Central memory CD8-positive, alpha-beta T cell (primary cell): ENCODE measurements around the gene SLC17A8.
"Not testable (repeated sequence)": the region's sequence is repeated elsewhere in the genome, so short reads cannot be mapped to it uniquely, and the experiment has no call there.

Experiments
- ATAC-seq: fragments of 150-1000 bp; cut with Tn5 transposase; replicated peaks from 2 replicates; pipeline ENCODE4 v1.10.0; 2022; ENCODE audit warnings: mild to moderate bottlenecking, moderate FRiP score, moderate number of reproducible peaks; ENCODE audit not compliant: poor library complexity, severe bottlenecking; ENCODE audit errors: extremely low read depth
- DNase-seq, 2 donors: peaks; one replicate each; pipeline ENCODE4 v3.0.0; 2021; ENCODE audit warnings: low spot score in 2 of 2
- H3K27ac Mint-ChIP-seq: one replicate; pipeline ENCODE4 v1.8.0; 2022; ENCODE audit warnings: low read depth, mild to moderate bottlenecking, moderate library complexity, mixed read lengths
- H3K27me3 Mint-ChIP-seq: one replicate; pipeline ENCODE4 v1.8.0; 2022; ENCODE audit warnings: mixed read lengths
- H3K36me3 Mint-ChIP-seq: one replicate; pipeline ENCODE4 v1.8.0; 2022; ENCODE audit warnings: mild to moderate bottlenecking, moderate library complexity, mixed read lengths; ENCODE audit not compliant: insufficient read depth
- H3K4me1 Mint-ChIP-seq: one replicate; pipeline ENCODE4 v1.8.0; 2022; ENCODE audit warnings: mixed read lengths
- H3K4me3 Mint-ChIP-seq: one replicate; pipeline ENCODE4 v1.8.0; 2022; ENCODE audit warnings: mild to moderate bottlenecking, moderate library complexity, mixed read lengths
- H3K9me3 Mint-ChIP-seq: one replicate; pipeline ENCODE4 v1.8.0; 2022; ENCODE audit warnings: mixed read lengths

Gene SLC17A8

DNA sequence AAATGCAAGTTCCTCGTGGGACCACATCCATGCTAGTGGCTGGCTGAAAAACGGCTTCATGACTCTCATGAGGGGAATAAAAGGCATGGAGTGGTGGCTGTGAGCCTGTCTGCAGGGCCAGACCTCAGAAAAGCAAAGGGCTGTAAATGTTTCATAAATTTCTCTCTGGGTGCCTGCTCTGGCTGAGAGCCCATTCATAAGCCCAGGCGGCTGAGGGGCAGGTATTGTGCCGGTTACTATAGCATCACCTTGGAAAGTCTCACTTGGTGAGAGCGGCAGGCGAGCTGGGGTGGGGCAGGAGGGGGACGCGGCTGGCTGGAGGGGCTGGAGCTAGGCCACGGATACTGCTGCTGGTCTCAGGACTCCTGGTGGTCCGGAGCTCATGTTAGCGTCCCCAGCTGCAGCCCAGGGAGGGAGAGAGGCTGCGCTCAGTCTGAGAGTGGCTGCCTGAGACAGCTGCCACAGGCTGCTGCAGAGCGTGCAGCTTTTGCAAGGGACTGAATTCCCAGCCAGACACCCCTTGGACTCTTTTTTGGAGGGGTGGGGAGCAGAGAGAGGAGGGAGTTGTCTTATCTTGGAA is at the start of gene SLC17A8:
Gene SLC17A8, plus strand, starts transcription at position 431 of the 580 bp plus-strand sequence. CDS start 318 bp downstream, outside the sequence.
- Mint-ChIP-seq H3K4me3 (no peak within 1 kb of the TSS), H3K27me3 (peaks cover 68% of the 10 kb centered on the region), H3K27ac (no peak within 1 kb of the TSS)

GRCh38 chr12:100308138-100308537 is 48.7 kb upstream of the SLC17A8 start:
- not testable (repeated sequence) for DNase-seq, H3K27me3 Mint-ChIP-seq, ATAC-seq, H3K4me3 Mint-ChIP-seq, H3K27ac Mint-ChIP-seq
- Mint-ChIP-seq H3K9me3 (peaks cover 12% of the 10 kb centered on the region), H3K4me1 (peaks cover 10% of the 10 kb centered on the region), H3K36me3 (peaks cover 12% of the 10 kb centered on the region)

More for the DNA sequence above, at the start of gene SLC17A8:
- Mint-ChIP-seq H3K9me3 (no peaks in the 10 kb centered on the region), H3K36me3 (no peaks in the 10 kb centered on the region), H3K4me1 (no peaks in the 10 kb centered on the region)
- DNase-seq (no peak), ATAC-seq (no peak)

DNA sequence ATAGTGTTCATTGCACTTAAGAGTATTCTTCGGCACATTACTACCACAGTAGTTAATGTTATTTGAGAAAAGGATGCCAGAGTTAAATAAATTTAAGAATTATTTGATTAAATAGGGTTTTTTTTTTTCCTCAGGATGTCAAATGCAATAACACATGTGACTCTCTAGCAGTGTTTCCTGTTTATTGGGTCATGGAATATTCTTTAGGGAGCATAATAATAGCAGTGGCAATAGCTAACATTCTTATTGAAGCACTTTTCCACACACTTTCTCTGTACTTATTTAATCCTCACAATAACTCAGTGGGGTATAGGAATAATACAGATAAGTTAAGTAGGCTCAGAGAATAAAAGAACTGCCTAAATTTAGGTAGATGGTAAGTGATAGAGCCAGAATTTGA is 45.6 kb upstream of the SLC17A8 start:
- DNase-seq = no peak
- H3K4me3 Mint-ChIP-seq = no peak overlapping the region
- H3K9me3 Mint-ChIP-seq = no peaks in the 10 kb centered on the region
- H3K36me3 Mint-ChIP-seq = peaks cover 28% of the 10 kb centered on the region
- H3K27me3 Mint-ChIP-seq = no peaks in the 10 kb centered on the region
- H3K27ac Mint-ChIP-seq = no peak overlapping the region
- H3K4me1 Mint-ChIP-seq = no peaks in the 10 kb centered on the region
- ATAC-seq = no peak

DNA sequence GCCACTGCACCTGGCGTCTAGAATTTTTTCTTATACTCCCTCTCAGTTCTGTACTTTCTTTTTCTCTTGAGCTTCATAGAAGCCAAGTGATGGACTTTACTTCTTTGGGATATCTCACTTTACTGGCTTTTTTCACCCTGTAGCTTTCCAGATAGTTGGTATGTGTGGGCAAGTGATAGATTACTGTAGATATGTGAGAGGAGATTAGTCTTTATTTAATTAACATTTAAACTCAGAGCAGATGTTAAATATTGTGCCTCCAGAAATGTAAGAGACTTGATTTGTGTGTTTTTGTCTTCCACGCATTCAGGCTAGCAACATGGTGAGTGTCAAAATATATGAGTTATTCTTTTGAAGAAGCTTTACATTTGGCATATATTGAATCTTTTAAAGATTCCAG is 39.5 kb upstream of the SLC17A8 start:
- Mint-ChIP-seq H3K9me3 (no peaks in the 10 kb centered on the region), H3K4me1 (no peaks in the 10 kb centered on the region), H3K4me3 (no peak overlapping the region), H3K27ac (no peak overlapping the region), H3K27me3 (no peaks in the 10 kb centered on the region), H3K36me3 (peaks cover 33% of the 10 kb centered on the region)
- DNase-seq = no peak
- no peak for ATAC-seq

DNA sequence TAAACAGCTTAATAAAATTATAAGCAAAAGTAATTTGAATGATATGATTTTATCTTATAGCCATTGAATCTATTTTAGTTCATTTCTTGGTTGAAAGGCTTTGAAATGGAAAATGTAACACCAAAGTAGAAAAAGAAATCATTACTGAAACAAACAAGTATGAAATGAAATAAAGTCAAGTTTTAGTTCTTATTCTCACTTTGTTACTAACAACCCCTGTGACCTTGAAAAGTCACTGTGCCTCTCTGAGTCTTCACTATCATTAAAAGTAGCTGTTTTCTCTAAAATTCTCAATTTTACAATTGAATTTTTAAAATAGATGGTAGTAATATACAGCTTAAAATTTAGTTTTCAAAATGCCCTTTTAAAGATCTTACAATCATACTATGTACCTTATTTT is 32.4 kb upstream of the SLC17A8 start:
- no peak for DNase-seq
- Mint-ChIP-seq H3K27me3 (no peaks in the 10 kb centered on the region), H3K4me3 (no peak overlapping the region), H3K36me3 (peaks cover 26% of the 10 kb centered on the region), H3K9me3 (no peaks in the 10 kb centered on the region), H3K27ac (no peak overlapping the region), H3K4me1 (no peaks in the 10 kb centered on the region)
- no peak for ATAC-seq

- Mint-ChIP-seq H3K36me3 (peaks cover 37% of the 10 kb centered on the region), H3K27me3 (no peaks in the 10 kb centered on the region), H3K4me1 (no peaks in the 10 kb centered on the region), H3K27ac (no peak overlapping the region), H3K9me3 (no peaks in the 10 kb centered on the region), H3K4me3 (no peak overlapping the region)
- DNase-seq = no peak
- no peak for ATAC-seq
Observed at GRCh38 chr12:100326208-100326607, 30.7 kb upstream of the SLC17A8 start.

DNA sequence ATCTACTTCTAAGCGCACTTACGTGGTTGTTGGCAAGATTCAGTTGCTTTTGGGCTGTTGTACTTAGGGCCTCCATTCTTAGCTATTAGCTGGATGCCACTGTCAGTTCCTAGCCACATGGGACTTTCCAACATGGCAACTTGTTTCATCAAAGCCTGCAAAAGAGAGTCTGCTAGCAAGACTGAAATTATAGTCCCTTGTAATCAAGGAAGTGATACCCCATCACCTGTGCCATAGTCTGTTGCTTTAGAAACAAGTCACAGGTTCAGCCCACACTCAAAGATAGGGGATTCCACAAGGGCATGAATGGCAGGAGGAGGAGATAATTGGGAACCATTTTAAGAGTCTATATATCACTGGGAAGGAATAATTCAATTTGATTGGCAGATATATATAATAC is 27.1 kb upstream of the SLC17A8 start:
- H3K27me3 Mint-ChIP-seq = no peaks in the 10 kb centered on the region
- H3K4me1 Mint-ChIP-seq = no peaks in the 10 kb centered on the region
- DNase-seq = no peak
- H3K27ac Mint-ChIP-seq = peak overlapping the region; percentile 24
- no peak for ATAC-seq
- peaks cover 40% of the 10 kb centered on the region for H3K36me3 Mint-ChIP-seq
- H3K4me3 Mint-ChIP-seq = no peak overlapping the region
- no peaks in the 10 kb centered on the region for H3K9me3 Mint-ChIP-seq

- no peak for ATAC-seq
Observed at GRCh38 chr12:100331871-100332270, 25.0 kb upstream of the SLC17A8 start.

GRCh38 chr12:100332852-100333251 is 24.0 kb upstream of the SLC17A8 start:
- Mint-ChIP-seq H3K36me3 (peaks cover 50% of the 10 kb centered on the region), H3K27me3 (no peaks in the 10 kb centered on the region), H3K4me3 (no peak overlapping the region), H3K27ac (no peak overlapping the region), H3K9me3 (no peaks in the 10 kb centered on the region), H3K4me1 (no peaks in the 10 kb centered on the region)
- ATAC-seq (no peak), DNase-seq (no peak)

More at GRCh38 chr12:100331871-100332270, 25.0 kb upstream of the SLC17A8 start:
- Mint-ChIP-seq H3K4me1 (no peaks in the 10 kb centered on the region), H3K4me3 (no peak overlapping the region), H3K27ac (no peak overlapping the region), H3K9me3 (no peaks in the 10 kb centered on the region), H3K36me3 (peaks cover 51% of the 10 kb centered on the region), H3K27me3 (no peaks in the 10 kb centered on the region)
- DNase-seq = no peak

GRCh38 chr12:100337299-100337698 is 19.6 kb upstream of the SLC17A8 start:
- H3K4me3 Mint-ChIP-seq = no peak overlapping the region
- DNase-seq = no peak
- H3K4me1 Mint-ChIP-seq = no peaks in the 10 kb centered on the region
- H3K9me3 Mint-ChIP-seq = peaks cover 2% of the 10 kb centered on the region
- peaks cover 42% of the 10 kb centered on the region for H3K36me3 Mint-ChIP-seq
- no peaks in the 10 kb centered on the region for H3K27me3 Mint-ChIP-seq
- ATAC-seq = no peak
- H3K27ac Mint-ChIP-seq = no peak overlapping the region

- Mint-ChIP-seq H3K27me3 (no peaks in the 10 kb centered on the region), H3K4me3 (no peak overlapping the region), H3K4me1 (no peaks in the 10 kb centered on the region), H3K27ac (no peak overlapping the region), H3K36me3 (peaks cover 41% of the 10 kb centered on the region), H3K9me3 (peaks cover 6% of the 10 kb centered on the region)
- DNase-seq (no peak), ATAC-seq (no peak)
Observed at GRCh38 chr12:100337727-100338126, 19.1 kb upstream of the SLC17A8 start.

- Mint-ChIP-seq H3K27me3 (no peaks in the 10 kb centered on the region), H3K4me3 (no peak overlapping the region), H3K36me3 (peaks cover 36% of the 10 kb centered on the region), H3K27ac (no peak overlapping the region), H3K9me3 (peaks cover 6% of the 10 kb centered on the region), H3K4me1 (no peaks in the 10 kb centered on the region)
- ATAC-seq = no peak
- DNase-seq = no peak
Observed at GRCh38 chr12:100339071-100339470, 17.8 kb upstream of the SLC17A8 start.

GRCh38 chr12:100342897-100343296 is 14.0 kb upstream of the SLC17A8 start:
- not testable (repeated sequence) for H3K27me3 Mint-ChIP-seq, H3K4me1 Mint-ChIP-seq, H3K27ac Mint-ChIP-seq, H3K4me3 Mint-ChIP-seq, DNase-seq, H3K9me3 Mint-ChIP-seq, ATAC-seq
- peaks cover 14% of the 10 kb centered on the region for H3K36me3 Mint-ChIP-seq
